Mammary epithelial cell (primary cell): ENCODE results near the gene UQCC5.

ENCODE experiments used
- EZH2 ChIP-seq: IDR thresholded peaks from 2 replicates; pipeline ENCODE4 v1.6.1; 2012; ENCODE audit warnings: low read length, inconsistent platforms, borderline replicate concordance
- TF ChIP-seq, protein P1 (sequence below), 2 donors: IDR thresholded peaks in 1 of 2; conservative IDR thresholded peaks in 1 of 2; 2 replicates each; pipeline ENCODE4 v1.5.1; 2011 to 2012; ENCODE audit warnings: inconsistent platforms in 2 of 2, low read length in 2 of 2, mild to moderate bottlenecking in 2 of 2, control low read depth in 1 of 2, low read depth in 1 of 2; ENCODE audit not compliant: insufficient read depth in 1 of 2; ENCODE audit errors: extremely low read depth in 1 of 2

- TF ChIP-seq, protein P1, sequence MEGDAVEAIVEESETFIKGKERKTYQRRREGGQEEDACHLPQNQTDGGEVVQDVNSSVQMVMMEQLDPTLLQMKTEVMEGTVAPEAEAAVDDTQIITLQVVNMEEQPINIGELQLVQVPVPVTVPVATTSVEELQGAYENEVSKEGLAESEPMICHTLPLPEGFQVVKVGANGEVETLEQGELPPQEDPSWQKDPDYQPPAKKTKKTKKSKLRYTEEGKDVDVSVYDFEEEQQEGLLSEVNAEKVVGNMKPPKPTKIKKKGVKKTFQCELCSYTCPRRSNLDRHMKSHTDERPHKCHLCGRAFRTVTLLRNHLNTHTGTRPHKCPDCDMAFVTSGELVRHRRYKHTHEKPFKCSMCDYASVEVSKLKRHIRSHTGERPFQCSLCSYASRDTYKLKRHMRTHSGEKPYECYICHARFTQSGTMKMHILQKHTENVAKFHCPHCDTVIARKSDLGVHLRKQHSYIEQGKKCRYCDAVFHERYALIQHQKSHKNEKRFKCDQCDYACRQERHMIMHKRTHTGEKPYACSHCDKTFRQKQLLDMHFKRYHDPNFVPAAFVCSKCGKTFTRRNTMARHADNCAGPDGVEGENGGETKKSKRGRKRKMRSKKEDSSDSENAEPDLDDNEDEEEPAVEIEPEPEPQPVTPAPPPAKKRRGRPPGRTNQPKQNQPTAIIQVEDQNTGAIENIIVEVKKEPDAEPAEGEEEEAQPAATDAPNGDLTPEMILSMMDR (conservative IDR thresholded peaks at IDR 0.05 in 1 of 2, IDR thresholded peaks at IDR 0.05 in 1 of 2; ENCODE audit: extremely low read depth in 1 of 2, insufficient read depth in 1 of 2, low read depth in 1 of 2, low read length in 2 of 2), result no peak
- TF ChIP-seq EZH2, result no peak
These were observed 44.3 kb upstream of the UQCC5 start for GRCh38 chr3:52492059-52492458.
